HepG2 (cell line): ENCODE data around the gene NHERF2. TPM values are rescaled to one million over a fixed set of nuclear protein-coding genes. Genes with fewer than 3 reads are reported as not detected.
A peak's percentile ranks its signal among the peaks of the same experiment; 100 is the strongest.

Experiments used
- ARNT2 ChIP-seq: sonication (generic); formaldehyde crosslinking; IDR thresholded peaks from 2 replicates; pipeline ENCODE4 v1.8.0; 2022; ENCODE audit warnings: mild to moderate bottlenecking, low read depth, missing genetic modification reagents, moderate library complexity
- CAMTA2 ChIP-seq: sonication (generic); formaldehyde crosslinking; IDR thresholded peaks from 2 replicates; pipeline ENCODE4 v1.4.0; 2020; ENCODE audit warnings: mild to moderate bottlenecking, missing genetic modification reagents, borderline replicate concordance
- FIP1L1 ChIP-seq: fragments of 200-400 bp; formaldehyde crosslinking; IDR thresholded peaks from 2 replicates; pipeline ENCODE4 v1.6.1; 2018; ENCODE audit warnings: low read depth, mild to moderate bottlenecking, low read length, moderate library complexity, borderline replicate concordance; ENCODE audit not compliant: insufficient read depth
- FOXK1 ChIP-seq: sonication (generic); formaldehyde crosslinking; IDR thresholded peaks from 2 replicates; pipeline ENCODE4 v1.4.0; 2020; ENCODE audit warnings: low read depth, missing genetic modification reagents, borderline replicate concordance
- FOXM1 ChIP-seq: sonication (generic); formaldehyde crosslinking; IDR thresholded peaks from 2 replicates; pipeline ENCODE4 v1.5.0; 2020; ENCODE audit warnings: missing genetic modification reagents
- GMEB1 ChIP-seq: sonication (generic); formaldehyde crosslinking; IDR thresholded peaks from 2 replicates; pipeline ENCODE4 v1.5.1; 2020; ENCODE audit warnings: missing genetic modification reagents, mild to moderate bottlenecking, borderline replicate concordance
- KDM1A ChIP-seq: IDR thresholded peaks from 2 replicates; pipeline ENCODE4 v1.6.1; 2016; ENCODE audit warnings: missing compliant biosample characterization
- KLF9 ChIP-seq: IDR thresholded peaks from 2 replicates; pipeline ENCODE4 v1.6.1; 2016; ENCODE audit warnings: low read depth
- PPARG ChIP-seq: conservative IDR thresholded peaks from 2 replicates; pipeline ENCODE4 v1.6.1; 2016; ENCODE audit warnings: missing biosample characterization, missing genetic modification reagents
- RARA ChIP-seq: IDR thresholded peaks from 2 replicates; pipeline ENCODE4 v1.6.1; 2016; ENCODE audit warnings: missing genetic modification reagents, missing compliant biosample characterization
- SOX13 ChIP-seq, 3 experiments: fragments of 450-650 bp in 1 of 3; sonication (generic) in 1 of 3; formaldehyde crosslinking in 1 of 3; IDR thresholded peaks in 2 of 3; conservative IDR thresholded peaks in 1 of 3; 2 replicates each; pipeline versions ENCODE4 v1.5.0 to v1.6.1; 2016 to 2020; ENCODE audit warnings: antibody characterized with exemption in 1 of 3, mild to moderate bottlenecking in 1 of 3, missing compliant biosample characterization in 1 of 3, missing genetic modification reagents in 1 of 3, moderate library complexity in 1 of 3
- TAF1 ChIP-seq: sonication (generic); formaldehyde crosslinking; IDR thresholded peaks from 2 replicates; pipeline ENCODE4 v1.4.0; 2020; ENCODE audit warnings: missing genetic modification reagents
- TEAD2 ChIP-seq: sonication (generic); formaldehyde crosslinking; IDR thresholded peaks from 2 replicates; pipeline ENCODE4 v1.9.0; 2021; ENCODE audit warnings: missing genetic modification reagents
- ZBTB7B ChIP-seq: sonication (generic); formaldehyde crosslinking; IDR thresholded peaks from 2 replicates; pipeline ENCODE4 v1.4.0; 2020; ENCODE audit warnings: missing genetic modification reagents
- ZMYM3 ChIP-seq: sonication (generic); formaldehyde crosslinking; IDR thresholded peaks from 2 replicates; pipeline ENCODE4 v1.5.1; 2020; ENCODE audit warnings: mild to moderate bottlenecking, missing genetic modification reagents
- ZNF160 ChIP-seq: sonication (generic); formaldehyde crosslinking; IDR thresholded peaks from 2 replicates; pipeline ENCODE4 v1.8.0; 2022; ENCODE audit warnings: mild to moderate bottlenecking, inconsistent platforms, missing genetic modification reagents
- ZNF331 ChIP-seq: sonication (generic); formaldehyde crosslinking; IDR thresholded peaks from 2 replicates; pipeline ENCODE4 v1.4.0; 2020; ENCODE audit warnings: missing genetic modification reagents
- ZNF451 ChIP-seq: sonication (generic); formaldehyde crosslinking; IDR thresholded peaks from 2 replicates; pipeline ENCODE4 v1.5.0; 2020; ENCODE audit warnings: mild to moderate bottlenecking, missing genetic modification reagents
- ZNF558 ChIP-seq: sonication (generic); formaldehyde crosslinking; IDR thresholded peaks from 2 replicates; pipeline ENCODE4 v1.9.0; 2022; ENCODE audit warnings: mild to moderate bottlenecking, missing genetic modification reagents, borderline replicate concordance
- ZNF7 ChIP-seq: IDR thresholded peaks from 2 replicates; pipeline ENCODE4 v1.6.1; 2016; ENCODE audit warnings: missing biosample characterization, missing genetic modification reagents
- ZNF710 ChIP-seq: sonication (generic); formaldehyde crosslinking; IDR thresholded peaks from 2 replicates; pipeline ENCODE4 v1.5.0; 2020; ENCODE audit warnings: mild to moderate bottlenecking, missing genetic modification reagents, borderline replicate concordance
- ZSCAN5A ChIP-seq: sonication (generic); formaldehyde crosslinking; IDR thresholded peaks from 2 replicates; pipeline ENCODE4 v1.8.0; 2022; ENCODE audit warnings: mild to moderate bottlenecking, missing genetic modification reagents, borderline replicate concordance
- polyA plus RNA-seq, 8 experiments: library from polyadenylated mRNA; depleted of rRNA in 3 of 8; stranded (reverse) in 7 of 8; unstranded in 1 of 8; fragments of >200 nt; fragmentation: Illumina TruSeq in 4 of 8; extraction: Trizol in 4 of 8; gene quantifications; 2 replicates each; pipeline versions ENCODE4 v1.2.1 to v1.2.3, GENCODE V29; 2011 to 2016; ENCODE audit warnings: low read depth in 4 of 8, missing spikeins in 1 of 8, mixed read lengths in 1 of 8; ENCODE audit not compliant: insufficient read depth in 1 of 8
- total RNA-seq, 5 experiments: library from RNA; depleted of rRNA; stranded (reverse); fragments of >200 nt; fragmentation: Illumina TruSeq; extraction: Trizol; gene quantifications; 2 replicates each; pipeline ENCODE4 v1.2.3, GENCODE V29; 2016; ENCODE audit warnings: low read depth in 1 of 5

Gene NHERF2
- total and polyA plus RNA-seq, 2 of the 13 experiments (the other 11 are each of a cell fraction or from before 2014, with no cell fraction given), result 23.7 to 39.3 TPM

- TF ChIP-seq ARNT2 (0 out of 2 replicates have a peak, but pooled peaks have one; percentile 37), ZSCAN5A (CRISPR knock-in tag) (no peak), ZNF558 (CRISPR knock-in tag) (no peak), ZNF710 (no peak), KLF9 (CRISPR knock-in tag) (peak; percentile 92; the same call in 1 of the 2 replicates), FOXM1 (no peak), GMEB1 (CRISPR knock-in tag) (peak; percentile 54; the same call in 1 of the 2 replicates), TEAD2 (CRISPR knock-in tag) (no peak), ZMYM3 (CRISPR knock-in tag) (peak; percentile 71; the same call in 1 of the 2 replicates), ZNF451 (CRISPR knock-in tag) (0 out of 2 replicates have a peak, but pooled peaks have one; percentile 24), KDM1A (CRISPR knock-in tag) (no peak), ZNF7 (CRISPR knock-in tag) (no peak), ZNF160 (CRISPR knock-in tag) (no peak), CAMTA2 (no peak), FOXK1 (peak; percentile 49; the same call in 1 of the 2 replicates), PPARG (CRISPR knock-in tag) (0 out of 2 replicates have a peak, but pooled peaks have one; percentile 20), SOX13 (IDR thresholded peaks at IDR 0.05) (no peak), SOX13 (CRISPR knock-in tag; conservative IDR thresholded peaks at IDR 0.05 in 1 of 2, IDR thresholded peaks at IDR 0.05 in 1 of 2) (peak in 1 of 2 experiments; percentile 32; a peak in 1 of 4 replicates), FIP1L1 (0 out of 2 replicates have a peak, but pooled peaks have one; percentile 69), TAF1 (CRISPR knock-in tag) (no peak), ZNF331 (CRISPR knock-in tag) (peak; percentile 69), RARA (peak; percentile 37; the same call in 1 of the 2 replicates), ZBTB7B (CRISPR knock-in tag) (peak; percentile 43; the same call in 1 of the 2 replicates)
These were observed 22.7 kb upstream of the NHERF2 start (continued) for GRCh38 chr16:2003827-2004641.
